K562 (cell line): ENCODE data around the gene TSPAN32. TPM values are rescaled to one million over a fixed set of nuclear protein-coding genes. Genes with fewer than 3 reads are reported as not detected.
A peak's percentile ranks its signal among the peaks of the same experiment; 100 is the strongest.

Experiments used
- ATAC-seq: fragments of 200-7000 bp; cut with Tn5 transposase; 3 replicates; pipeline ENCODE4 v1.9.1; 2020; ENCODE audit warnings: moderate library complexity
- BruUV-seq: library from RNA; stranded (reverse); fragments of 400-500 nt; replicated peaks from 2 replicates; lab custom pipeline; 2021; lab: Mats Ljungman, UMichigan
- CTCF ChIA-PET: fragments of 300-600 bp; formaldehyde crosslinking; extraction: SDS; loops from one replicate; lab custom pipeline; 2021; ENCODE audit warnings: low intra/inter-chr PET ratio; lab: Yijun Ruan, JAX
- POLR2A ChIA-PET: fragments of 300-600, 350-650 bp; sonication (Branson Sonifier 250); formaldehyde crosslinking; extraction: SDS; loops from one replicate; lab custom pipeline; 2021; ENCODE audit warnings: antibody characterized with exemption, inconsistent platforms; lab: Yijun Ruan, JAX
- DNase-seq, 4 experiments: peaks; one replicate each; pipeline versions ENCODE4 v3.0.0 to v3.0.0-alpha.2; 2011 to 2018; ENCODE audit warnings: low spot score in 3 of 4, mixed read lengths in 3 of 4; ENCODE audit errors: extremely low read depth in 1 of 4
- FAIRE-seq: peaks from 2 replicates; lab custom pipeline; 2011; peaks lifted over from hg19 to GRCh38; lab: Jason Lieb, UNC
- H2AFZ ChIP-seq: 2 replicates; pipeline ENCODE4 v1.6.0; 2011; ENCODE audit warnings: low read depth, low read length, control low read depth, inconsistent platforms
- H3K27ac ChIP-seq: fragments of 200-600 bp; 3 replicates; pipeline ENCODE4 v1.8.0; 2011; ENCODE audit warnings: low read depth, mild to moderate bottlenecking, control low read depth, inconsistent platforms, low read length, moderate library complexity, mixed read lengths; ENCODE audit errors: extremely low read depth
- H3K27me3 ChIP-seq, 2 experiments: fragments of 300-600 bp in 1 of 2; 2 replicates in 1 of 2; 3 replicates in 1 of 2; pipeline versions ENCODE4 v1.6.0 to v1.8.0; 2011; ENCODE audit warnings: inconsistent platforms in 2 of 2, low read length in 2 of 2, mild to moderate bottlenecking in 1 of 2, mixed read lengths in 1 of 2, moderate library complexity in 1 of 2; ENCODE audit not compliant: control insufficient read depth in 2 of 2, insufficient read depth in 2 of 2
- H3K36me3 ChIP-seq: fragments of 300-600 bp; 3 replicates; pipeline ENCODE4 v1.8.0; 2011; ENCODE audit warnings: mild to moderate bottlenecking, low read length, inconsistent platforms; ENCODE audit not compliant: control insufficient read depth, insufficient read depth
- H3K4me1 ChIP-seq, 2 experiments: fragments of 200-600 bp in 1 of 2; replicated peaks in 1 of 2; 2 replicates in 1 of 2; 3 replicates in 1 of 2; pipeline versions ENCODE4 v1.5.1 to v1.8.0; 2011; ENCODE audit warnings: inconsistent platforms in 2 of 2, low read length in 2 of 2, mild to moderate bottlenecking in 1 of 2, mixed read lengths in 1 of 2, moderate library complexity in 1 of 2; ENCODE audit not compliant: control insufficient read depth in 2 of 2, insufficient read depth in 2 of 2
- H3K4me2 ChIP-seq: 2 replicates; pipeline ENCODE4 v1.6.1; 2011; ENCODE audit warnings: low read length, control low read depth, inconsistent platforms, mixed read lengths; ENCODE audit not compliant: insufficient read depth
- H3K4me3 ChIP-seq: fragments of 200-600 bp; sonication (generic), shearing (Covaris generic); 2 replicates; pipeline ENCODE4 v1.5.1; 2016; ENCODE audit warnings: control low read depth, inconsistent platforms
- H3K79me2 ChIP-seq: fragments of 200-600 bp; 3 replicates; pipeline ENCODE4 v1.8.0; 2011; ENCODE audit warnings: low read length, inconsistent platforms; ENCODE audit not compliant: control insufficient read depth, insufficient read depth
- H3K9ac ChIP-seq, 2 experiments: 2 replicates each; pipeline versions ENCODE4 v1.6.0 to v1.6.1; 2011; ENCODE audit warnings: low read depth in 2 of 2, low read length in 2 of 2, control low read depth in 1 of 2, inconsistent platforms in 1 of 2, mild to moderate bottlenecking in 1 of 2, mixed read lengths in 1 of 2; ENCODE audit not compliant: insufficient read depth in 1 of 2
- H3K9me1 ChIP-seq: one replicate; pipeline ENCODE4 v1.6.0; 2011; ENCODE audit warnings: inconsistent platforms, mild to moderate bottlenecking, low read length, moderate library complexity; ENCODE audit not compliant: control insufficient read depth, insufficient read depth
- H3K9me3 ChIP-seq: replicated peaks from 2 replicates; pipeline ENCODE4 v1.5.1; 2011; ENCODE audit warnings: low read depth, low read length, inconsistent platforms; ENCODE audit not compliant: control insufficient read depth, insufficient read depth
- H4K20me1 ChIP-seq: replicated peaks from 2 replicates; pipeline ENCODE4 v1.6.1; 2011; ENCODE audit warnings: low read length, inconsistent platforms, mixed read lengths; ENCODE audit not compliant: control insufficient read depth, insufficient read depth
- ARID2 ChIP-seq: fragments of 450-650 bp; IDR thresholded peaks from 2 replicates; pipeline ENCODE4 v1.6.1; 2017; ENCODE audit warnings: antibody characterized with exemption, mild to moderate bottlenecking
- GATA2 ChIP-seq: sonication (generic); formaldehyde crosslinking; IDR thresholded peaks from 2 replicates; pipeline ENCODE4 v1.4.0; 2020; ENCODE audit warnings: mild to moderate bottlenecking, missing genetic modification reagents
- IRF1 ChIP-seq: sonication (generic); formaldehyde crosslinking; IDR thresholded peaks from 2 replicates; pipeline ENCODE4 v1.8.0; 2022; ENCODE audit warnings: missing genetic modification reagents, mild to moderate bottlenecking, borderline replicate concordance
- MYNN ChIP-seq, 2 experiments: sonication (generic); formaldehyde crosslinking in 1 of 2; IDR thresholded peaks; 2 replicates each; pipeline versions ENCODE4 v1.5.0 to v1.6.1; 2016 to 2020; ENCODE audit warnings: antibody characterized with exemption in 1 of 2, missing genetic modification reagents in 1 of 2
- NR4A1 ChIP-seq, 2 experiments: fragments of 250-450 bp in 1 of 2; fragments of 450-650 bp in 1 of 2; sonication (Bioruptor Pico) in 1 of 2; IDR thresholded peaks; 2 replicates each; pipeline versions ENCODE4 v1.4.0 to v1.6.1; 2016 to 2020; ENCODE audit warnings: mild to moderate bottlenecking in 2 of 2, missing compliant biosample characterization in 1 of 2, missing genetic modification characterization in 1 of 2, moderate library complexity in 1 of 2
- PHF20 ChIP-seq: fragments of 450-650 bp; IDR thresholded peaks from 2 replicates; pipeline ENCODE4 v1.6.1; 2018; ENCODE audit not compliant: partially characterized antibody
- PHTF2 ChIP-seq: fragments of 250-450 bp; sonication (Bioruptor Pico); IDR thresholded peaks from 2 replicates; pipeline ENCODE4 v1.5.0; 2021; ENCODE audit warnings: mild to moderate bottlenecking
- PTBP1 ChIP-seq: fragments of 200-400 bp; formaldehyde crosslinking; IDR thresholded peaks from 2 replicates; pipeline ENCODE4 v1.6.1; 2017; ENCODE audit warnings: low read depth, low read length
- SAFB ChIP-seq: fragments of 200-400 bp; formaldehyde crosslinking; IDR thresholded peaks from 2 replicates; pipeline ENCODE4 v1.6.1; 2017; ENCODE audit warnings: low read depth, low read length, borderline replicate concordance
- SMARCA5 ChIP-seq: fragments of 450-650 bp; IDR thresholded peaks from 2 replicates; pipeline ENCODE4 v1.6.1; 2016
- STAG1 ChIP-seq: sonication (generic); formaldehyde crosslinking; IDR thresholded peaks from 2 replicates; pipeline ENCODE4 v1.5.0; 2020; ENCODE audit warnings: missing genetic modification reagents, borderline replicate concordance
- ZNF445 ChIP-seq: fragments of 250-450 bp; sonication (Bioruptor Pico); IDR thresholded peaks from 2 replicates; pipeline ENCODE4 v1.4.0; 2020; ENCODE audit warnings: low read depth, mild to moderate bottlenecking, moderate library complexity
- ZNF583 ChIP-seq: fragments of 250-450 bp; sonication (Bioruptor Pico); IDR thresholded peaks from 2 replicates; pipeline ENCODE4 v1.4.0; 2020
- ZNF644 ChIP-seq: fragments of 200-800 bp; sonication (Bioruptor generic); IDR thresholded peaks from 2 replicates; pipeline ENCODE4 v1.6.1; 2016; ENCODE audit warnings: low read depth, missing genetic modification characterization, missing compliant biosample characterization
- ZNF785 ChIP-seq: fragments of 250-450 bp; sonication (Bioruptor Pico); IDR thresholded peaks from 2 replicates; pipeline ENCODE4 v1.4.0; 2020; ENCODE audit warnings: mild to moderate bottlenecking
- WGBS: fragments of 100-300 bp; shearing (Covaris generic); methylation state at CpG from one replicate; pipeline ENCODE4 v1.1.6; 2016; ENCODE audit warnings: low coverage, mixed read lengths; ENCODE audit not compliant: insufficient coverage; ENCODE audit errors: missing lambda C conversion rate; 5-methylcytosine and 5-hydroxymethylcytosine counted together
- in situ Hi-C: fragments of 300-500 bp; cut with MboI; formaldehyde crosslinking; loops from 4 replicates; pipeline ENCODE4 v1.15.0; 2018; ENCODE audit warnings: inconsistent platforms, mixed read lengths
- intact Hi-C: fragments of 100-400 bp; cut with micrococcal nuclease; formaldehyde crosslinking; loops from 2 replicates; pipeline ENCODE4 v1.14.2; 2022
- polyA plus RNA-seq, 8 experiments: library from polyadenylated mRNA; depleted of rRNA in 4 of 8; stranded (reverse) in 5 of 8; unstranded in 3 of 8; fragments of >200 nt; fragmentation: Nextera tagmentation in 2 of 8; fragmentation: Illumina TruSeq in 1 of 8; extraction: Ambion mirVana in 2 of 8; extraction: Trizol in 1 of 8; gene quantifications; 2 replicates each; pipeline versions ENCODE4 v1.2.1 to v1.2.3, GENCODE V29; 2011 to 2014; ENCODE audit warnings: inconsistent platforms in 1 of 8, missing spikeins in 1 of 8
- total RNA-seq, 7 experiments: library from RNA; depleted of rRNA in 6 of 7; stranded (reverse); fragments of >200 nt in 6 of 7; fragmentation: Illumina TruSeq in 2 of 7; extraction: Trizol in 2 of 7; gene quantifications; 2 replicates each; pipeline versions ENCODE4 v1.2.1 to v1.2.3, GENCODE V29; 2011 to 2021; ENCODE audit warnings: low replicate concordance in 1 of 7
- TF ChIP-seq, protein P1 (sequence below), 2 experiments: IDR thresholded peaks; 2 replicates each; pipeline ENCODE4 v1.6.1; 2012; ENCODE audit warnings: improper control_type of control experiment in 2 of 2, low read depth in 2 of 2, low read length in 2 of 2, borderline replicate concordance in 1 of 2
- TF ChIP-seq, protein P2 (sequence below), 2 experiments: fragments of 450-650 bp; IDR thresholded peaks; 2 replicates each; pipeline ENCODE4 v1.6.1; 2016

The TSPAN32 gene
- total and polyA plus RNA-seq, 9 of the 15 experiments (the other 6 are each of a cell fraction or from before 2014, with no cell fraction given), result 0.21 to 7.3 (median 2.6) TPM

- H3K27ac ChIP-seq, result peak overlapping the region; percentile 47; the same call in 2 of the 3 replicates
- peak; percentile 91 for FAIRE-seq
- peak overlapping the region; percentile 77 for H2AFZ ChIP-seq
- TF ChIP-seq ARID2 (peak; percentile 81), PHTF2 (CRISPR knock-in tag) (no peak), ZNF583 (CRISPR knock-in tag) (0 out of 2 replicates have a peak, but pooled peaks have one; percentile 19), ZNF644 (tag) (no peak), GATA2 (0 out of 2 replicates have a peak, but pooled peaks have one; percentile 13), NR4A1 (CRISPR knock-in tag; IDR thresholded peaks at IDR 0.05) (no peak), NR4A1 (tag; IDR thresholded peaks at IDR 0.05) (0 out of 2 replicates have a peak, but pooled peaks have one; percentile 31), SMARCA5 (no peak), STAG1 (CRISPR knock-in tag) (peak; percentile 24; the same call in 1 of the 2 replicates), PHF20 (no peak), SAFB (no peak), IRF1 (CRISPR knock-in tag) (no peak), ZNF445 (CRISPR knock-in tag) (no peak), PTBP1 (no peak), ZNF785 (CRISPR knock-in tag) (no peak), MYNN (IDR thresholded peaks at IDR 0.05) (no peak), MYNN (CRISPR knock-in tag; IDR thresholded peaks at IDR 0.05) (no peak)
- TF ChIP-seq, protein P1, sequence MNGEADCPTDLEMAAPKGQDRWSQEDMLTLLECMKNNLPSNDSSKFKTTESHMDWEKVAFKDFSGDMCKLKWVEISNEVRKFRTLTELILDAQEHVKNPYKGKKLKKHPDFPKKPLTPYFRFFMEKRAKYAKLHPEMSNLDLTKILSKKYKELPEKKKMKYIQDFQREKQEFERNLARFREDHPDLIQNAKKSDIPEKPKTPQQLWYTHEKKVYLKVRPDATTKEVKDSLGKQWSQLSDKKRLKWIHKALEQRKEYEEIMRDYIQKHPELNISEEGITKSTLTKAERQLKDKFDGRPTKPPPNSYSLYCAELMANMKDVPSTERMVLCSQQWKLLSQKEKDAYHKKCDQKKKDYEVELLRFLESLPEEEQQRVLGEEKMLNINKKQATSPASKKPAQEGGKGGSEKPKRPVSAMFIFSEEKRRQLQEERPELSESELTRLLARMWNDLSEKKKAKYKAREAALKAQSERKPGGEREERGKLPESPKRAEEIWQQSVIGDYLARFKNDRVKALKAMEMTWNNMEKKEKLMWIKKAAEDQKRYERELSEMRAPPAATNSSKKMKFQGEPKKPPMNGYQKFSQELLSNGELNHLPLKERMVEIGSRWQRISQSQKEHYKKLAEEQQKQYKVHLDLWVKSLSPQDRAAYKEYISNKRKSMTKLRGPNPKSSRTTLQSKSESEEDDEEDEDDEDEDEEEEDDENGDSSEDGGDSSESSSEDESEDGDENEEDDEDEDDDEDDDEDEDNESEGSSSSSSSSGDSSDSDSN (IDR thresholded peaks at IDR 0.05; ENCODE audit: borderline replicate concordance in 1 of 2, low read depth in 2 of 2, low read length in 2 of 2), result no peak
- TF ChIP-seq, protein P2, sequence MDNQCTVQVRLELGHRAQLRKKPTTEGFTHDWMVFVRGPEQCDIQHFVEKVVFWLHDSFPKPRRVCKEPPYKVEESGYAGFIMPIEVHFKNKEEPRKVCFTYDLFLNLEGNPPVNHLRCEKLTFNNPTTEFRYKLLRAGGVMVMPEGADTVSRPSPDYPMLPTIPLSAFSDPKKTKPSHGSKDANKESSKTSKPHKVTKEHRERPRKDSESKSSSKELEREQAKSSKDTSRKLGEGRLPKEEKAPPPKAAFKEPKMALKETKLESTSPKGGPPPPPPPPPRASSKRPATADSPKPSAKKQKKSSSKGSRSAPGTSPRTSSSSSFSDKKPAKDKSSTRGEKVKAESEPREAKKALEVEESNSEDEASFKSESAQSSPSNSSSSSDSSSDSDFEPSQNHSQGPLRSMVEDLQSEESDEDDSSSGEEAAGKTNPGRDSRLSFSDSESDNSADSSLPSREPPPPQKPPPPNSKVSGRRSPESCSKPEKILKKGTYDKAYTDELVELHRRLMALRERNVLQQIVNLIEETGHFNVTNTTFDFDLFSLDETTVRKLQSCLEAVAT (IDR thresholded peaks at IDR 0.05), result no peak
Measured at GRCh38 chr11:2305140-2305778, 3.4 kb downstream of the TSPAN32 start.

More at GRCh38 chr11:2305140-2305778, 3.4 kb downstream of the TSPAN32 start:
- H3K9me3 ChIP-seq, result no peaks in the 10 kb centered on the region
- H3K9ac ChIP-seq, result peak overlapping the region; percentile 69 to 80
- no TSS peak for BruUV-seq
- no peaks in the 10 kb centered on the region for H4K20me1 ChIP-seq
- CTCF ChIA-PET, result interaction anchor here (1.4 to 5.1 kb wide), 2 partner anchors 93 to 115 kb away, joined by 6 to 85 read pairs; no protein-coding TSS in a partner anchor
- ATAC-seq, result peak; percentile 81
- DNase-seq, result peak; percentile 66 to 88 (median 70)
- H3K4me1 ChIP-seq, result peaks cover 60 to 92% of the 10 kb centered on the region in 2 experiments
- H3K36me3 ChIP-seq, result no peaks in the 10 kb centered on the region
- POLR2A ChIA-PET, result interaction anchor here (0.6 to 3.4 kb wide), 9 partner anchors 11 to 116 kb away, joined by 3 to 24 read pairs (median 4); partner anchors contain the start of gene TSSC4
- H3K4me2 ChIP-seq, result peak overlapping the region; percentile 67
- in situ Hi-C loops, result no loop called here
- H3K27me3 ChIP-seq, result no peaks in the 10 kb centered on the region; a peak in 1 of 5 replicates
- peak overlapping the region; percentile 5; the same call in 1 of the 2 replicates for H3K4me3 ChIP-seq
- peaks cover 21% of the 10 kb centered on the region; the same call in 2 of the 3 replicates for H3K79me2 ChIP-seq
- 22% methylated on average over 10 of the region's 10 CpGs for WGBS
- intact Hi-C loops, result loop anchor here (1.0 to 10.0 kb wide), 4 partner anchors 97 to 590 kb away; partner anchors contain the start of gene TSSC4
- no peaks in the 10 kb centered on the region for H3K9me1 ChIP-seq
